Measurements from ENCODE around the gene HEG1.

DNA sequence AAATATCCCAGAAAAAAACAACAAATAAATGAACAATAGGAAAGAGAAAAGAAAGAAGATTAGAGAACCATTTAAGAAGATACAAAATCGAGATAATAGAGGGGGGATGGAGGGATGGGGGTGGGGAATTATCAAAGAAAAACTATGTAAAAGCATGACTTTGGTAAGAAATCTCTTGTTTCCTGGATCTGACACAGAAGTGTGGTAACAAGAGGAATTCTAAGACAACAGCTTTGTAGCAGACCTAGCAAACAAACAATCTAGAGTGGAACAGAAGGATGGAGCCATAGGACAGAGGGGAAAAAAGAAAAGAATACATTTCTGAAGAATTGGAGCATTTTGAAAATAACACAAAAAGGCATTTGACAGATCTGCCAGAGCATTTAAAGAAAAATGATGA, 49.3 kb upstream of the HEG1 start:
- TF ChIP-seq, protein P1, sequence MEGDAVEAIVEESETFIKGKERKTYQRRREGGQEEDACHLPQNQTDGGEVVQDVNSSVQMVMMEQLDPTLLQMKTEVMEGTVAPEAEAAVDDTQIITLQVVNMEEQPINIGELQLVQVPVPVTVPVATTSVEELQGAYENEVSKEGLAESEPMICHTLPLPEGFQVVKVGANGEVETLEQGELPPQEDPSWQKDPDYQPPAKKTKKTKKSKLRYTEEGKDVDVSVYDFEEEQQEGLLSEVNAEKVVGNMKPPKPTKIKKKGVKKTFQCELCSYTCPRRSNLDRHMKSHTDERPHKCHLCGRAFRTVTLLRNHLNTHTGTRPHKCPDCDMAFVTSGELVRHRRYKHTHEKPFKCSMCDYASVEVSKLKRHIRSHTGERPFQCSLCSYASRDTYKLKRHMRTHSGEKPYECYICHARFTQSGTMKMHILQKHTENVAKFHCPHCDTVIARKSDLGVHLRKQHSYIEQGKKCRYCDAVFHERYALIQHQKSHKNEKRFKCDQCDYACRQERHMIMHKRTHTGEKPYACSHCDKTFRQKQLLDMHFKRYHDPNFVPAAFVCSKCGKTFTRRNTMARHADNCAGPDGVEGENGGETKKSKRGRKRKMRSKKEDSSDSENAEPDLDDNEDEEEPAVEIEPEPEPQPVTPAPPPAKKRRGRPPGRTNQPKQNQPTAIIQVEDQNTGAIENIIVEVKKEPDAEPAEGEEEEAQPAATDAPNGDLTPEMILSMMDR (IDR thresholded peaks at IDR 0.05), result no peak
- TF ChIP-seq EP300 (IDR thresholded peaks at IDR 0.05) (no peak), POLR2A (IDR thresholded peaks at IDR 0.05) (no peak)

Measured in sigmoid colon (tissue), 4 donors.